ENCODE results near the gene DRC7.

- no peak for TF ChIP-seq CTCF (IDR thresholded peaks at IDR 0.05; ENCODE audit: low read depth, low read length, missing input control)
- no peak for TF ChIP-seq YY1 (IDR thresholded peaks at IDR 0.05)
- TF ChIP-seq TAF1 (conservative IDR thresholded peaks at IDR 0.05) = no peak
- TF ChIP-seq SP1 (IDR thresholded peaks at IDR 0.05) = no peak
- no peak for TF ChIP-seq RAD21 (IDR thresholded peaks at IDR 0.05)
- no peak for TF ChIP-seq RXRA (IDR thresholded peaks at IDR 0.05)
- TF ChIP-seq EGR1 (IDR thresholded peaks at IDR 0.05; ENCODE audit: low read depth in 2 of 2) = no peak
- no peak for TF ChIP-seq GABPA (IDR thresholded peaks at IDR 0.05 in 1 of 2, conservative IDR thresholded peaks at IDR 0.05 in 1 of 2)
- TF ChIP-seq ATF3 (IDR thresholded peaks at IDR 0.05) = no peak
- TF ChIP-seq REST (IDR thresholded peaks at IDR 0.05) = no peak
- TF ChIP-seq JUND (IDR thresholded peaks at IDR 0.05) = no peak
- TF ChIP-seq MAX (IDR thresholded peaks at IDR 0.05) = no peak
Observed at GRCh38 chr16:57764341-57765159, 69.9 kb downstream of the DRC7 start.
